IMR-90 (cell line): ENCODE measurements around the gene TCP11. TPM values are rescaled to one million over a fixed set of nuclear protein-coding genes. Genes with fewer than 3 reads are reported as not detected.

Experiments used
- ATAC-seq: fragments of 200-7000 bp; cut with Tn5 transposase; 2 replicates; pipeline ENCODE4 v1.9.1; 2020; ENCODE audit warnings: low read depth, mild to moderate bottlenecking, moderate library complexity
- BruUV-seq: library from RNA; stranded (reverse); fragments of 400-500 nt; replicated peaks from 2 replicates; lab custom pipeline; 2021; lab: Mats Ljungman, UMichigan
- CTCF ChIA-PET: fragments of 300-600 bp; formaldehyde crosslinking; extraction: SDS; loops from one replicate; lab custom pipeline; 2021; ENCODE audit warnings: antibody characterized with exemption; lab: Yijun Ruan, JAX
- POLR2A ChIA-PET: fragments of 300-600 bp; sonication (Branson Sonifier 250); formaldehyde crosslinking; loops from one replicate; lab custom pipeline; 2022; ENCODE audit warnings: antibody characterized with exemption; ENCODE audit not compliant: unreplicated experiment; lab: Charles Lee
- DNase-seq: peaks from one replicate; pipeline ENCODE4 v3.0.0; 2013
- H2AFZ ChIP-seq: replicated peaks from 2 replicates; pipeline ENCODE3; 2013; ENCODE audit warnings: low read length, mild to moderate bottlenecking; ENCODE audit not compliant: poor library complexity
- H2AK5ac ChIP-seq: 2 replicates; pipeline ENCODE4 v1.6.1; 2013; ENCODE audit warnings: low read depth, low read length, inconsistent platforms
- H2AK9ac ChIP-seq: replicated peaks from 2 replicates; pipeline ENCODE3; 2013; ENCODE audit warnings: mild to moderate bottlenecking, low read depth, low read length, moderate library complexity; ENCODE audit not compliant: poor library complexity
- H2BK120ac ChIP-seq: 2 replicates; pipeline ENCODE4 v1.6.1; 2013; ENCODE audit warnings: low read depth, low read length, inconsistent platforms
- H2BK15ac ChIP-seq: 3 replicates; pipeline ENCODE4 v1.6.1; 2013; ENCODE audit warnings: low read depth, low read length, inconsistent platforms
- H2BK20ac ChIP-seq: 2 replicates; pipeline ENCODE4 v1.6.1; 2013; ENCODE audit warnings: low read depth, mild to moderate bottlenecking, inconsistent platforms, low read length, moderate library complexity
- H2BK5ac ChIP-seq: 2 replicates; pipeline ENCODE4 v1.6.1; 2013; ENCODE audit warnings: mild to moderate bottlenecking, low read depth, low read length, inconsistent platforms; ENCODE audit not compliant: poor library complexity, severe bottlenecking
- H3K14ac ChIP-seq: replicated peaks from 2 replicates; pipeline ENCODE4 v1.6.1; 2013; ENCODE audit warnings: low read depth, low read length, inconsistent platforms
- H3K18ac ChIP-seq: 2 replicates; pipeline ENCODE4 v1.6.1; 2013; ENCODE audit warnings: low read depth, low read length, control low read depth
- H3K23ac ChIP-seq: 2 replicates; pipeline ENCODE4 v1.6.1; 2013; ENCODE audit warnings: low read depth, low read length, inconsistent platforms
- H3K27ac ChIP-seq: 2 replicates; pipeline ENCODE4 v1.5.1; 2013; ENCODE audit warnings: mild to moderate bottlenecking, control low read depth, low read length; ENCODE audit not compliant: insufficient read depth
- H3K27me3 ChIP-seq: 2 replicates; pipeline ENCODE4 v1.6.1; 2013; ENCODE audit warnings: low read length; ENCODE audit not compliant: control insufficient read depth, insufficient read depth
- H3K36me3 ChIP-seq: 2 replicates; pipeline ENCODE4 v1.6.1; 2013; ENCODE audit warnings: low read length, mixed read lengths; ENCODE audit not compliant: control insufficient read depth, insufficient read depth
- H3K4ac ChIP-seq: 2 replicates; pipeline ENCODE4 v1.6.1; 2013; ENCODE audit warnings: low read depth, low read length, inconsistent platforms
- H3K4me1 ChIP-seq: 2 replicates; pipeline ENCODE4 v1.6.1; 2013; ENCODE audit warnings: low read length, mixed read lengths; ENCODE audit not compliant: control insufficient read depth, insufficient read depth
- H3K4me2 ChIP-seq: 2 replicates; pipeline ENCODE4 v1.6.1; 2013; ENCODE audit warnings: low read depth, mild to moderate bottlenecking, control low read depth, low read length, moderate library complexity
- H3K4me3 ChIP-seq: 2 replicates; pipeline ENCODE4 v1.5.1; 2013; ENCODE audit warnings: low read depth, mild to moderate bottlenecking, control low read depth, low read length, moderate library complexity; ENCODE audit not compliant: insufficient read depth
- H3K56ac ChIP-seq: 2 replicates; pipeline ENCODE4 v1.6.1; 2013; ENCODE audit warnings: low read length, inconsistent platforms; ENCODE audit not compliant: insufficient read depth; ENCODE audit errors: extremely low read depth
- H3K79me1 ChIP-seq, 2 experiments: 2 replicates each; pipeline ENCODE4 v1.6.1; 2013; ENCODE audit warnings: low read length in 2 of 2, inconsistent platforms in 1 of 2, low read depth in 1 of 2
- H3K9ac ChIP-seq: 2 replicates; pipeline ENCODE4 v1.6.1; 2013; ENCODE audit warnings: low read depth, low read length, control low read depth
- H3K9me1 ChIP-seq: 2 replicates; pipeline ENCODE4 v1.6.1; 2013; ENCODE audit warnings: low read length, inconsistent platforms; ENCODE audit not compliant: insufficient read depth
- H3K9me3 ChIP-seq: 2 replicates; pipeline ENCODE4 v1.6.1; 2013; ENCODE audit warnings: low read length; ENCODE audit not compliant: control insufficient read depth, insufficient read depth
- H4K20me1 ChIP-seq: 2 replicates; pipeline ENCODE4 v1.6.1; 2013; ENCODE audit warnings: low read length, inconsistent platforms; ENCODE audit not compliant: insufficient read depth
- H4K5ac ChIP-seq: 2 replicates; pipeline ENCODE4 v1.6.1; 2013; ENCODE audit warnings: mild to moderate bottlenecking, low read depth, low read length, control low read depth
- H4K8ac ChIP-seq, 2 experiments: 2 replicates each; pipeline ENCODE4 v1.6.1; 2013; ENCODE audit warnings: low read depth in 2 of 2, low read length in 2 of 2, control low read depth in 1 of 2, inconsistent platforms in 1 of 2
- H4K91ac ChIP-seq: 2 replicates; pipeline ENCODE4 v1.6.1; 2013; ENCODE audit warnings: low read depth, low read length, inconsistent platforms; ENCODE audit not compliant: insufficient read depth
- ELK1 ChIP-seq: fragments of 150-350 bp; IDR thresholded peaks from 2 replicates; pipeline ENCODE4 v1.6.1; 2016; ENCODE audit warnings: low read depth, mild to moderate bottlenecking, low read length, moderate library complexity, borderline replicate concordance
- FOS ChIP-seq: fragments of 150-350 bp; IDR thresholded peaks from 2 replicates; pipeline ENCODE4 v1.6.1; 2016; ENCODE audit warnings: low read depth, low read length
- POLR2A ChIP-seq: IDR thresholded peaks from 2 replicates; pipeline ENCODE4 v1.6.1; 2012; ENCODE audit warnings: mild to moderate bottlenecking, low read depth, low read length
- RAD21 ChIP-seq: IDR thresholded peaks from 2 replicates; pipeline ENCODE4 v1.6.1; 2012; ENCODE audit warnings: low read length, improper control_type of control experiment
- RFX5 ChIP-seq: IDR thresholded peaks from 2 replicates; pipeline ENCODE4 v1.8.0; 2012; ENCODE audit warnings: low read depth, mild to moderate bottlenecking, low read length, moderate library complexity
- SMC3 ChIP-seq: fragments of 150-350 bp; IDR thresholded peaks from 2 replicates; pipeline ENCODE4 v1.6.1; 2016; ENCODE audit warnings: low read depth, mild to moderate bottlenecking, antibody characterized with exemption, low read length, moderate library complexity
- WGBS, 2 experiments: methylation state at CpG; one replicate each; pipeline versions ENCODE4 v1.1.5 to v1.1.7; 2013; ENCODE audit warnings: missing lambda C conversion rate in 2 of 2; ENCODE audit not compliant: insufficient read length in 1 of 2; ENCODE audit errors: extremely low coverage in 2 of 2; 5-methylcytosine and 5-hydroxymethylcytosine counted together
- dilution Hi-C: fragments of 300-500 bp; cut with HindIII; formaldehyde crosslinking; loops from one replicate; pipeline ENCODE4 v1.14.3; 2018; ENCODE audit warnings: low sequenced_read_pairs; ENCODE audit not compliant: unreplicated experiment
- in situ Hi-C: fragments of 300-500 bp; cut with MboI; formaldehyde crosslinking; loops from 3 replicates; pipeline ENCODE4 v1.14.3; 2019; ENCODE audit warnings: low sequenced_read_pairs, inconsistent platforms, mixed read lengths
- intact Hi-C: fragments of 100-400 bp; cut with micrococcal nuclease; formaldehyde crosslinking; loops from 2 replicates; pipeline ENCODE4 v1.10.0; 2022
- polyA plus RNA-seq, 3 experiments: library from polyadenylated mRNA; depleted of rRNA; stranded (reverse); fragments of >200 nt; gene quantifications; 2 replicates each; pipeline ENCODE4 v1.2.3, GENCODE V29; 2012; ENCODE audit warnings: low replicate concordance in 1 of 3
- total RNA-seq: library from RNA; depleted of rRNA; stranded (reverse); fragments of >200 nt; gene quantifications from 2 replicates; pipeline ENCODE4 v1.2.3, GENCODE V29; 2012

The TCP11 gene
- total and polyA plus RNA-seq, 2 of the 4 experiments (the other 2 are of a cell fraction) = 0.34 to 0.36 TPM

GRCh38 chr6:35105078-35105477 is 36.1 kb downstream of the TCP11 start:
- Histone ChIP-seq H2AK5ac (no peak overlapping the region), H3K27ac (no peak overlapping the region), H2BK5ac (no peak overlapping the region), H2BK15ac (no peak overlapping the region), H4K8ac (no peak overlapping the region), H4K91ac (no peak overlapping the region), H4K20me1 (no peaks in the 10 kb centered on the region), H3K4me1 (no peaks in the 10 kb centered on the region), H2AK9ac (no peak overlapping the region), H3K9ac (no peak overlapping the region), H2BK120ac (no peak overlapping the region), H3K79me1 (no peaks in the 10 kb centered on the region), H3K14ac (no peak overlapping the region), H3K56ac (no peak overlapping the region), H3K18ac (no peak overlapping the region), H3K23ac (no peak overlapping the region), H3K9me3 (peaks cover 2% of the 10 kb centered on the region; the same call in 1 of the 2 replicates), H3K4me2 (no peak overlapping the region), H3K36me3 (no peaks in the 10 kb centered on the region), H2AFZ (no peak overlapping the region), H3K9me1 (no peaks in the 10 kb centered on the region), H3K27me3 (no peaks in the 10 kb centered on the region; the same call in 1 of the 2 replicates), H4K5ac (no peak overlapping the region), H2BK20ac (no peak overlapping the region), H3K4me3 (no peak overlapping the region), H3K4ac (no peak overlapping the region)
- ChIA-PET POLR2A (no interaction called here), CTCF (no interaction called here)
- intact Hi-C loops = no loop called here
- dilution Hi-C loops = no loop called here
- DNase-seq = no peak
- TF ChIP-seq RAD21 (no peak), POLR2A (no peak), FOS (no peak), RFX5 (no peak), SMC3 (no peak), ELK1 (no peak)
- no TSS peak for BruUV-seq
- in situ Hi-C loops = no loop called here
- ATAC-seq = no peak
- WGBS, 2 experiments = no CpG with 5 or more reads among the region's 3 CpGs
